UCSD-AML1 (cell line): ENCODE data around the gene PADI6.

Source experiments
- DNase-seq: peaks from one replicate; lab custom pipeline; 2025; ENCODE audit not compliant: unreplicated experiment; lab: John Stamatoyannopoulos, UW

PADI6 gene

GRCh38 chr1:17356387-17357026 is 15.5 kb upstream of the PADI6 start:
- peak; percentile 47 for DNase-seq

- DNase-seq: no peak
These were observed 13.4 kb upstream of the PADI6 start for GRCh38 chr1:17358557-17358956.

- DNase-seq: no peak
These were observed 13.0 kb upstream of the PADI6 start for GRCh38 chr1:17359031-17359430.

- no peak for DNase-seq
These were observed 12.2 kb upstream of the PADI6 start for GRCh38 chr1:17359808-17360207.

GRCh38 chr1:17360272-17360956 is 11.6 kb upstream of the PADI6 start:
- DNase-seq: no peak

GRCh38 chr1:17361687-17362086 is 10.3 kb upstream of the PADI6 start:
- no peak for DNase-seq

- DNase-seq: no peak
These were observed 8.6 kb upstream of the PADI6 start for GRCh38 chr1:17363351-17363750.

GRCh38 chr1:17363771-17364170 is 8.2 kb upstream of the PADI6 start:
- DNase-seq: no peak

GRCh38 chr1:17365293-17365692 is 6.7 kb upstream of the PADI6 start:
- no peak for DNase-seq

- DNase-seq: no peak
These were observed 2.5 kb upstream of the PADI6 start for GRCh38 chr1:17369466-17369865.

GRCh38 chr1:17370618-17371017 is 1.4 kb upstream of the PADI6 start:
- DNase-seq: no peak

GRCh38 chr1:17372955-17373354 is 959 bp downstream of the PADI6 start:
- no peak for DNase-seq

GRCh38 chr1:17375651-17376050 is 3.7 kb downstream of the PADI6 start:
- DNase-seq: no peak

GRCh38 chr1:17377325-17377953 is 5.4 kb downstream of the PADI6 start:
- DNase-seq: no peak

GRCh38 chr1:17381161-17381560 is 9.2 kb downstream of the PADI6 start:
- DNase-seq: no peak

- DNase-seq: no peak
These were observed 20.3 kb downstream of the PADI6 start for GRCh38 chr1:17392199-17392740.

GRCh38 chr1:17393230-17393629 is 21.2 kb downstream of the PADI6 start:
- no peak for DNase-seq

- no peak for DNase-seq
These were observed 26.1 kb downstream of the PADI6 start for GRCh38 chr1:17397910-17398695.

- DNase-seq: no peak
These were observed 28.8 kb downstream of the PADI6 start for GRCh38 chr1:17400725-17401341.

GRCh38 chr1:17401841-17402240 is 29.8 kb downstream of the PADI6 start:
- DNase-seq: no peak

GRCh38 chr1:17403081-17403480 is 31.1 kb downstream of the PADI6 start:
- DNase-seq: no peak
